H1 (cell line): ENCODE results near the gene BRMS1. TPM values are rescaled to one million over a fixed set of nuclear protein-coding genes. Genes with fewer than 3 reads are reported as not detected.

Experiments used
- CTCF ChIA-PET: fragments of 300-600 bp; sonication (Branson Sonifier 250); formaldehyde crosslinking; loops from one replicate; lab custom pipeline; 2021; ENCODE audit not compliant: partially characterized antibody; lab: Charles Lee
- POLR2A ChIA-PET: fragments of 300-600 bp; sonication (Branson Sonifier 250); formaldehyde crosslinking; loops from one replicate; lab custom pipeline; 2021; ENCODE audit warnings: inconsistent platforms; ENCODE audit not compliant: partially characterized antibody; lab: Charles Lee
- DNase-seq, 2 experiments: peaks; one replicate each; pipeline versions ENCODE4 v3.0.0 to v3.0.0-alpha.2; 2010 to 2022; ENCODE audit warnings: low spot score in 2 of 2, low read depth in 1 of 2, mixed read lengths in 1 of 2
- FAIRE-seq: peaks from 2 replicates; lab custom pipeline; 2011; peaks lifted over from hg19 to GRCh38; lab: Jason Lieb, UNC
- H2AFZ ChIP-seq: 2 replicates; pipeline ENCODE4 v1.8.1; 2012; ENCODE audit warnings: low read length, inconsistent platforms
- H2AK5ac ChIP-seq: 2 replicates; pipeline ENCODE4 v1.6.1; 2013; ENCODE audit warnings: low read depth, low read length
- H2BK120ac ChIP-seq: replicated peaks from 2 replicates; pipeline ENCODE3; 2013; ENCODE audit warnings: low read depth, low read length, inconsistent platforms
- H2BK12ac ChIP-seq: 2 replicates; pipeline ENCODE4 v1.6.1; 2013; ENCODE audit warnings: low read depth, low read length
- H2BK15ac ChIP-seq: 2 replicates; pipeline ENCODE4 v1.6.1; 2013; ENCODE audit warnings: low read length
- H2BK20ac ChIP-seq: 2 replicates; pipeline ENCODE4 v1.6.1; 2013; ENCODE audit warnings: low read length
- H2BK5ac ChIP-seq: 2 replicates; pipeline ENCODE4 v1.6.1; 2013; ENCODE audit warnings: low read depth, low read length
- H3K14ac ChIP-seq: 2 replicates; pipeline ENCODE4 v1.6.1; 2013; ENCODE audit warnings: inconsistent platforms; ENCODE audit not compliant: insufficient read length
- H3K18ac ChIP-seq: 2 replicates; pipeline ENCODE4 v1.6.1; 2013; ENCODE audit warnings: low read length; ENCODE audit errors: extremely low read depth
- H3K23ac ChIP-seq: 2 replicates; pipeline ENCODE4 v1.6.1; 2013; ENCODE audit warnings: inconsistent platforms; ENCODE audit not compliant: insufficient read length
- H3K23me2 ChIP-seq: 2 replicates; pipeline ENCODE4 v1.6.1; 2013; ENCODE audit warnings: low read depth, low read length
- H3K27ac ChIP-seq: 2 replicates; pipeline ENCODE4 v1.6.1; 2011; ENCODE audit warnings: low read depth, low read length, inconsistent platforms
- H3K27me3 ChIP-seq, 4 experiments: replicated peaks in 1 of 4; 1 replicate in 1 of 4; 2 replicates in 3 of 4; pipeline versions ENCODE4 v1.6.1 to v1.8.1; 2011 to 2013; ENCODE audit warnings: low read length in 3 of 4, mild to moderate bottlenecking in 3 of 4, inconsistent platforms in 2 of 4, mixed read lengths in 2 of 4, moderate library complexity in 1 of 4; ENCODE audit not compliant: control insufficient read depth in 3 of 4, insufficient read depth in 3 of 4; ENCODE audit errors: extremely low read depth in 1 of 4
- H3K36me3 ChIP-seq, 4 experiments: 2 replicates each; pipeline versions ENCODE4 v1.6.1 to v1.8.1; 2011 to 2013; ENCODE audit warnings: mild to moderate bottlenecking in 4 of 4, low read length in 3 of 4, moderate library complexity in 2 of 4, control low read depth in 1 of 4, inconsistent platforms in 1 of 4; ENCODE audit not compliant: insufficient read depth in 4 of 4, control insufficient read depth in 2 of 4
- H3K4ac ChIP-seq: replicated peaks from 2 replicates; pipeline ENCODE3; 2013; ENCODE audit warnings: low read length, low read depth, mixed read lengths, inconsistent platforms; ENCODE audit not compliant: insufficient read length
- H3K4me1 ChIP-seq, 4 experiments: replicated peaks in 1 of 4; 1 replicate in 1 of 4; 2 replicates in 3 of 4; pipeline versions ENCODE4 v1.6.1 to v1.8.1; 2011 to 2013; ENCODE audit warnings: low read length in 3 of 4, inconsistent platforms in 2 of 4, mixed read lengths in 1 of 4; ENCODE audit not compliant: insufficient read depth in 4 of 4, control insufficient read depth in 3 of 4
- H3K4me2 ChIP-seq, 2 experiments: 2 replicates each; pipeline versions ENCODE4 v1.6.1 to v1.8.1; 2011 to 2013; ENCODE audit warnings: low read depth in 2 of 2, low read length in 2 of 2, control low read depth in 1 of 2, inconsistent platforms in 1 of 2, mild to moderate bottlenecking in 1 of 2; ENCODE audit not compliant: insufficient read depth in 1 of 2
- H3K4me3 ChIP-seq, 4 experiments: fragments of 200-600, 300-600 bp in 1 of 4; sonication (generic), shearing (Covaris generic), sonication (Bioruptor Twin) in 1 of 4; 2 replicates each; pipeline versions ENCODE4 v1.5.1 to v1.8.1; 2011 to 2016; ENCODE audit warnings: low read length in 4 of 4, low read depth in 3 of 4, control low read depth in 2 of 4, inconsistent platforms in 2 of 4, mild to moderate bottlenecking in 2 of 4, mixed read lengths in 1 of 4, moderate library complexity in 1 of 4; ENCODE audit not compliant: insufficient read depth in 2 of 4; ENCODE audit errors: extremely low read depth in 1 of 4
- H3K56ac ChIP-seq: replicated peaks from 2 replicates; pipeline ENCODE3; 2013; ENCODE audit warnings: low read depth, mild to moderate bottlenecking, mixed read lengths, low read length, inconsistent platforms; ENCODE audit not compliant: insufficient read length
- H3K79me1 ChIP-seq: 2 replicates; pipeline ENCODE4 v1.6.1; 2013; ENCODE audit warnings: low read depth, low read length, control low read depth
- H3K79me2 ChIP-seq, 2 experiments: 2 replicates each; pipeline versions ENCODE4 v1.6.1 to v1.8.1; 2012 to 2013; ENCODE audit warnings: low read length in 2 of 2, mild to moderate bottlenecking in 2 of 2, inconsistent platforms in 1 of 2; ENCODE audit not compliant: insufficient read depth in 2 of 2, control insufficient read depth in 1 of 2
- H3K9ac ChIP-seq, 4 experiments: replicated peaks in 1 of 4; 1 replicate in 1 of 4; 2 replicates in 3 of 4; pipeline versions ENCODE4 v1.6.1 to v1.8.1; 2011 to 2013; ENCODE audit warnings: low read depth in 3 of 4, low read length in 3 of 4, control low read depth in 2 of 4, mild to moderate bottlenecking in 2 of 4, moderate library complexity in 2 of 4, inconsistent platforms in 1 of 4; ENCODE audit errors: extremely low read depth in 1 of 4
- H3K9me3 ChIP-seq, 2 experiments: 2 replicates each; pipeline versions ENCODE4 v1.6.1 to v1.8.1; 2012 to 2013; ENCODE audit warnings: mild to moderate bottlenecking in 2 of 2, moderate library complexity in 2 of 2, control low read depth in 1 of 2, inconsistent platforms in 1 of 2, low read depth in 1 of 2, low read length in 1 of 2, mixed read lengths in 1 of 2; ENCODE audit not compliant: insufficient read depth in 2 of 2
- H4K20me1 ChIP-seq, 2 experiments: replicated peaks in 1 of 2; 2 replicates each; pipeline versions ENCODE3 to v1.8.1; 2011 to 2013; ENCODE audit warnings: inconsistent platforms in 2 of 2, low read length in 2 of 2, mild to moderate bottlenecking in 1 of 2; ENCODE audit not compliant: insufficient read depth in 2 of 2, control insufficient read depth in 1 of 2
- H4K5ac ChIP-seq: 2 replicates; pipeline ENCODE4 v1.6.1; 2013; ENCODE audit warnings: low read length, low read depth, mixed read lengths, inconsistent platforms; ENCODE audit not compliant: insufficient read length
- H4K8ac ChIP-seq: 2 replicates; pipeline ENCODE4 v1.8.0; 2013; ENCODE audit warnings: mild to moderate bottlenecking, moderate library complexity, low read length, inconsistent platforms; ENCODE audit not compliant: insufficient read depth; ENCODE audit errors: extremely low read depth
- H4K91ac ChIP-seq: replicated peaks from 2 replicates; pipeline ENCODE3; 2013; ENCODE audit warnings: low read length, mixed read lengths, inconsistent platforms; ENCODE audit not compliant: insufficient read length
- ASH2L ChIP-seq: fragments of 200-600, 300-600 bp; sonication (generic); IDR thresholded peaks from one replicate; pipeline ENCODE4 v1.7.1; 2017; ENCODE audit warnings: low read length
- BRCA1 ChIP-seq: IDR thresholded peaks from 2 replicates; pipeline ENCODE4 v1.6.1; 2012; ENCODE audit warnings: low read depth, low read length, improper control_type of control experiment
- CTCF ChIP-seq, 3 experiments: IDR thresholded peaks; 1 replicate in 2 of 3; 2 replicates in 1 of 3; pipeline versions ENCODE4 v1.5.1 to v1.6.1; 2011; ENCODE audit warnings: low read length in 3 of 3, mild to moderate bottlenecking in 3 of 3, inconsistent platforms in 2 of 3, low read depth in 1 of 3, moderate library complexity in 1 of 3; ENCODE audit not compliant: insufficient read depth in 1 of 3; ENCODE audit errors: control extremely low read depth in 1 of 3
- HDAC2 ChIP-seq, 2 experiments: fragments of 300-600 bp in 1 of 2; sonication (generic) in 1 of 2; IDR thresholded peaks; 2 replicates each; pipeline ENCODE4 v1.6.1; 2011 to 2012; ENCODE audit warnings: low read depth in 2 of 2, low read length in 2 of 2, mild to moderate bottlenecking in 2 of 2, moderate library complexity in 2 of 2, borderline replicate concordance in 1 of 2, inconsistent platforms in 1 of 2
- PHF8 ChIP-seq: fragments of 200-600 bp; sonication (generic); conservative IDR thresholded peaks from 2 replicates; pipeline ENCODE4 v1.7.1; 2012; ENCODE audit warnings: low read depth, mild to moderate bottlenecking, inconsistent platforms, low read length, moderate library complexity
- POU5F1 ChIP-seq: IDR thresholded peaks from 2 replicates; pipeline ENCODE4 v1.6.1; 2011; ENCODE audit warnings: low read depth, mild to moderate bottlenecking, low read length, moderate library complexity
- RFX5 ChIP-seq: IDR thresholded peaks from 2 replicates; pipeline ENCODE4 v1.6.1; 2011; ENCODE audit warnings: low read depth, low read length, improper control_type of control experiment, borderline replicate concordance
- SIRT6 ChIP-seq: IDR thresholded peaks from one replicate; pipeline ENCODE4 v1.7.1; 2012; ENCODE audit warnings: low read length, inconsistent platforms
- SUZ12 ChIP-seq: fragments of 200-600 bp; sonication (generic); IDR thresholded peaks from 2 replicates; pipeline ENCODE4 v1.6.1; 2012; ENCODE audit warnings: mild to moderate bottlenecking, inconsistent platforms, low read length, moderate library complexity, mixed read lengths
- TCF12 ChIP-seq: IDR thresholded peaks from 2 replicates; pipeline ENCODE4 v1.6.1; 2011; ENCODE audit warnings: low read depth, mild to moderate bottlenecking, low read length
- WGBS, 2 experiments: shearing (Covaris generic) in 1 of 2; methylation state at CpG; one replicate each; pipeline versions ENCODE4 v1.1.6 to v1.1.7; 2013 to 2015; ENCODE audit warnings: low lambda C conversion rate in 2 of 2, mixed read lengths in 2 of 2, inconsistent platforms in 1 of 2, low coverage in 1 of 2, missing lambda C conversion rate in 1 of 2; ENCODE audit not compliant: insufficient replicate concordance in 2 of 2, insufficient coverage in 1 of 2, insufficient read length in 1 of 2; ENCODE audit errors: extremely low coverage in 1 of 2, missing lambda C conversion rate in 1 of 2; 5-methylcytosine and 5-hydroxymethylcytosine counted together
- polyA plus RNA-seq, 7 experiments: library from polyadenylated mRNA; depleted of rRNA in 3 of 7; stranded (reverse) in 5 of 7; unstranded in 2 of 7; fragments of >200 nt in 5 of 7; fragments of 200-250 nt in 2 of 7; gene quantifications; 1 replicate in 5 of 7; 2 replicates in 1 of 7; 4 replicates in 1 of 7; pipeline versions ENCODE4 v1.2.1 to v1.2.3, GENCODE V29; 2011 to 2013; ENCODE audit warnings: missing spikeins in 2 of 7, mixed read lengths in 2 of 7
- total RNA-seq: library from RNA; stranded (reverse); fragmentation: NEBNext Ultra II Directional; extraction: Animal tissue kit (Norgen Biotek cat#: 25700); gene quantifications from 2 replicates; pipeline ENCODE4 v1.2.1, GENCODE V29; 2021

The BRMS1 gene
- total and polyA plus RNA-seq, 2 of the 8 experiments (the other 6 are each of a cell fraction or from before 2014, with no cell fraction given) = 39.2 to 46.1 TPM

DNA sequence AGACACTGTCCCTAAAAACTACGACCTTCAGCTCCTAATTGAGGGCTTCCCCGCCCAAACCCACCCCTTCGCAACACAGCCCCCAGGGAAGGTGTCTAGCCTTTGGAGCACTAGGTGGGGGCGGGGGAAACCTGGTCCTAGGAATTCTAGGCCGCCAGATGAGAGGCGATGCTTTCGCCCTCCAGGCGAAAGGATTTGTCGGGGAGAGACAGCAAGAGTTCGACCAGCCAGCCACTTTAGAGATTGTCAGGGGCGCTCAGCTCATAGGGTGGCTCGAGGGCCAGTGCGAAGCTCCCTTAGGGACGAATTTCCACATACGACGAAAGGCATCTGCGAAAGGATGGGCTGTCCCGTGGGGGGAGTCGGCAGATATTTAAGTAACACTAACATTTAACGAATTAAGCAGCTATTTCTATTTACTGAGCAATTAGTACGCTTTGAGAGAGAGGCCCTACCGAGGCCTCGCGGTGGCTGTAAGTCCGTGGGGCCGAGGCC, 33.4 kb downstream of the BRMS1 start:
- Histone ChIP-seq H3K18ac (no peak overlapping the region; the same call in 1 of the 2 replicates), H3K4me3 (peak overlapping the region in 3 of 4 experiments; percentile 8 to 79 (median 77); a peak in 5 of 8 replicates), H2BK5ac (peak overlapping the region; percentile 90; the same call in 1 of the 2 replicates), H3K27me3 (peaks cover 0 to 3% (median 0%) of the 10 kb centered on the region in 4 experiments; a peak in 2 of 7 replicates), H3K79me2 (no peaks in the 10 kb centered on the region), H3K4me1 (peaks cover 3 to 17% (median 8%) of the 10 kb centered on the region in 4 experiments; a peak in 6 of 7 replicates), H3K56ac (no peak overlapping the region), H2BK15ac (no peak overlapping the region), H3K36me3 (no peaks in the 10 kb centered on the region), H3K79me1 (no peaks in the 10 kb centered on the region), H3K23ac (no peak overlapping the region), H3K9me3 (no peaks in the 10 kb centered on the region), H2BK120ac (no peak overlapping the region), H3K4me2 (peak overlapping the region; percentile 48 to 77), H3K14ac (no peak overlapping the region), H4K5ac (no peak overlapping the region), H3K27ac (no peak overlapping the region), H4K91ac (no peak overlapping the region), H2BK20ac (no peak overlapping the region), H2AK5ac (no peak overlapping the region), H3K4ac (no peak overlapping the region), H2BK12ac (peak overlapping the region; percentile 91; the same call in 1 of the 2 replicates), H3K9ac (peak overlapping the region in 2 of 4 experiments; percentile 42 to 54; a peak in 2 of 7 replicates), H2AFZ (peak overlapping the region; percentile 60; the same call in 1 of the 2 replicates), H4K8ac (peak overlapping the region; percentile 64; the same call in 1 of the 2 replicates), H4K20me1 (no peaks in the 10 kb centered on the region), H3K23me2 (peaks cover 8% of the 10 kb centered on the region)
- DNase-seq = no peak
- POLR2A ChIA-PET = interaction anchor here (0.8 to 4.1 kb wide), 22 partner anchors 9 to 242 kb away, joined by 3 to 25 read pairs (median 4); partner anchors contain the start of genes BRMS1, RIN1 and TMEM151A
- CTCF ChIA-PET = interaction anchor here (0.6 to 11.7 kb wide), 33 partner anchors 11 to 1281 kb away, joined by 3 to 242 read pairs (median 7); partner anchors contain the start of genes B4GAT1, BRMS1, RAB1B and RIN1
- FAIRE-seq = no peak
- 26% methylated on average over 23 of the region's 26 CpGs; no CpG with 5 or more reads in 1 of the 2 experiments for WGBS, 2 experiments
- TF ChIP-seq SUZ12 (no peak), RFX5 (no peak), ASH2L (no peak), CTCF (IDR thresholded peaks at IDR 0.05; ENCODE audit: control extremely low read depth in 1 of 3, insufficient read depth in 1 of 3, low read depth in 1 of 3, low read length in 3 of 3) (no peak), TCF12 (no peak), POU5F1 (no peak), BRCA1 (no peak), HDAC2 (IDR thresholded peaks at IDR 0.05; ENCODE audit: borderline replicate concordance in 1 of 2, low read depth in 2 of 2, low read length in 2 of 2) (no peak), PHF8 (no peak), SIRT6 (no peak)
